HG02852 (cell line): ENCODE data around the gene RAE1.

Experiments used
- ATAC-seq: cut with Tn5 transposase; IDR thresholded peaks from one replicate; pipeline ENCODE4 v1.9.1; 2021; ENCODE audit warnings: mild to moderate bottlenecking, moderate library complexity; ENCODE audit not compliant: unreplicated experiment

The RAE1 gene

GRCh38 chr20:57371363-57371762, 20.3 kb downstream of the RAE1 start:
- ATAC-seq = no peak

GRCh38 chr20:57372157-57372556, 21.1 kb downstream of the RAE1 start:
- ATAC-seq = no peak

GRCh38 chr20:57372581-57373350, 21.7 kb downstream of the RAE1 start:
- ATAC-seq = no peak

- no peak for ATAC-seq
These were observed 23.4 kb downstream of the RAE1 start for GRCh38 chr20:57374343-57374930.

- no peak for ATAC-seq
These were observed 24.0 kb downstream of the RAE1 start for GRCh38 chr20:57374931-57375651.

GRCh38 chr20:57375652-57376230, 24.7 kb downstream of the RAE1 start:
- ATAC-seq = no peak

- ATAC-seq = no peak
These were observed 26.3 kb downstream of the RAE1 start for GRCh38 chr20:57377350-57377749.

GRCh38 chr20:57378107-57378506, 27.1 kb downstream of the RAE1 start:
- no peak for ATAC-seq

GRCh38 chr20:57378646-57379262, 27.7 kb downstream of the RAE1 start:
- ATAC-seq = no peak

GRCh38 chr20:57379263-57379647, 28.2 kb downstream of the RAE1 start:
- ATAC-seq = no peak

GRCh38 chr20:57380081-57380750, 29.2 kb downstream of the RAE1 start:
- ATAC-seq = no peak

- no peak for ATAC-seq
These were observed 30.8 kb downstream of the RAE1 start for GRCh38 chr20:57381596-57382503.

GRCh38 chr20:57382516-57382915, 31.5 kb downstream of the RAE1 start:
- no peak for ATAC-seq

- ATAC-seq = no peak
These were observed 32.6 kb downstream of the RAE1 start for GRCh38 chr20:57383447-57384347.

GRCh38 chr20:57384486-57384885, 33.4 kb downstream of the RAE1 start:
- ATAC-seq = no peak

GRCh38 chr20:57384953-57385761, 34.1 kb downstream of the RAE1 start:
- no peak for ATAC-seq

- ATAC-seq = no peak
These were observed 34.9 kb downstream of the RAE1 start for GRCh38 chr20:57385940-57386339.

GRCh38 chr20:57386762-57387161, 35.7 kb downstream of the RAE1 start:
- no peak for ATAC-seq
